Measurements from ENCODE around the gene PCDH19.
"Not testable (repeated sequence)": the region's sequence is repeated elsewhere in the genome, so short reads cannot be mapped to it uniquely, and the experiment has no call there.

Gene PCDH19, protein sequence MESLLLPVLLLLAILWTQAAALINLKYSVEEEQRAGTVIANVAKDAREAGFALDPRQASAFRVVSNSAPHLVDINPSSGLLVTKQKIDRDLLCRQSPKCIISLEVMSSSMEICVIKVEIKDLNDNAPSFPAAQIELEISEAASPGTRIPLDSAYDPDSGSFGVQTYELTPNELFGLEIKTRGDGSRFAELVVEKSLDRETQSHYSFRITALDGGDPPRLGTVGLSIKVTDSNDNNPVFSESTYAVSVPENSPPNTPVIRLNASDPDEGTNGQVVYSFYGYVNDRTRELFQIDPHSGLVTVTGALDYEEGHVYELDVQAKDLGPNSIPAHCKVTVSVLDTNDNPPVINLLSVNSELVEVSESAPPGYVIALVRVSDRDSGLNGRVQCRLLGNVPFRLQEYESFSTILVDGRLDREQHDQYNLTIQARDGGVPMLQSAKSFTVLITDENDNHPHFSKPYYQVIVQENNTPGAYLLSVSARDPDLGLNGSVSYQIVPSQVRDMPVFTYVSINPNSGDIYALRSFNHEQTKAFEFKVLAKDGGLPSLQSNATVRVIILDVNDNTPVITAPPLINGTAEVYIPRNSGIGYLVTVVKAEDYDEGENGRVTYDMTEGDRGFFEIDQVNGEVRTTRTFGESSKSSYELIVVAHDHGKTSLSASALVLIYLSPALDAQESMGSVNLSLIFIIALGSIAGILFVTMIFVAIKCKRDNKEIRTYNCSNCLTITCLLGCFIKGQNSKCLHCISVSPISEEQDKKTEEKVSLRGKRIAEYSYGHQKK (N-terminal part only)

DNA sequence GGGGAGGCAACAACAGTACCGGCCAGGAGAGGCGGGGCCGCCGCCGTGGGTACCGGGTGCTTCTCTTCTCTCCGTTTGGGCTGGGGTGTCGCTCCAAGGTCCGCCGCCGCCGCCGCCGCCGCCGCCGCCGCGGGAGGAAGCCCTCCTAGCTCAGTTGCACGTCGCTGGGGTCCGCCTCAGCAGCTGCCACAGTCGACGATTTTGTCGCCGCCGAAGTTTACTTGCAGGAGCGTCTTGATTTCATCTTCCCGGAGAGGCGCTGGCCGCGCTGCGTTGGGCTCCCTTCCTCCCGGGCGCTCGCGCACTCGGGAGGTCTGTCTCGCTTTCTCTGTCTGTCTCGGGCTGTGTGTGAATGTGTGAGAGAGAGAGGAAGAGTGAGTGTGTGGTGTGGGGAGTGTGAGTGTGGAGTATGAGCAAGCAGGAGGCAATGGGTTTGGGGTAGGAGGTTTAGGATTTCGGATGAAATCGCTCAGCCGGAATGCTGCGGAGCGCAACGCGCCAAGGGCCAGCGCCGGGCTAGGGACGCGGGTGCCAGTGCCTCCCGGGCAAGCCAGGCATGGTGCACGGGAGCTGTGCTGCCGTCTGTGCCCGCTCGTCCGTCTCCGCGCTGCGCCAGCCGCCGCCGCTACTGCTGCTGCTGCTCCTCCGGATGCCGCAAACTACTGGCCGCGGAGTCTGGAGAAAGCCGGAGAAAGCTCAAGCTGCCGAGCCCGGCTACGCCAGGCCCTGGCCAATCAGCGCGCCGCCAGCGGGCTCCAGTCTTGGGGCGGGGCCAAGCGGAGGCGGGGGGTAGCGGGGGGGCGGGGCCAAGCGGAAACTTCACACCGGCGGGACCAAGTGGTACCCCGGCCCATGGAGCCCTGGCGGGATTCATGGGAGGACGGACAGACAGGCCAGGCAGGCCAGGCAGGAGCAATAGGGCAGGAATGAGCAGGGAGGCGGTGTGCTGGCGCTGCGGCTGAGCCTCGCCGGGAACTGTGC, at the start of gene PCDH19:
TSS of gene PCDH19 (minus strand) at position 664 of the 981 bp plus-strand sequence. CDS start 1,676 bp downstream, outside the sequence.
- TF ChIP-seq FOXP2 (optimal IDR thresholded peaks at IDR 0.05; ENCODE audit: control extremely low read depth, extremely low read length, insufficient read depth), result no peak
- peak; percentile 56; the same call in 1 of the 2 replicates for TF ChIP-seq POLR2AphosphoS5 (IDR thresholded peaks at IDR 0.05; ENCODE audit: borderline replicate concordance, low read depth, low read length)
- Histone ChIP-seq H3K4me3 (peak within 1 kb of the TSS; percentile 76), H3K9ac (ENCODE audit: insufficient read length) (no peak within 1 kb of the TSS), H3K9me3 (ENCODE audit: low read depth, low read length) (no peaks in the 10 kb centered on the region), H3K36me3 (ENCODE audit: insufficient read depth, low read length) (no peaks in the 10 kb centered on the region), H3K27ac (no peak within 1 kb of the TSS)
- DNase-seq (ENCODE audit: low read depth, low spot score), result no peak

DNA sequence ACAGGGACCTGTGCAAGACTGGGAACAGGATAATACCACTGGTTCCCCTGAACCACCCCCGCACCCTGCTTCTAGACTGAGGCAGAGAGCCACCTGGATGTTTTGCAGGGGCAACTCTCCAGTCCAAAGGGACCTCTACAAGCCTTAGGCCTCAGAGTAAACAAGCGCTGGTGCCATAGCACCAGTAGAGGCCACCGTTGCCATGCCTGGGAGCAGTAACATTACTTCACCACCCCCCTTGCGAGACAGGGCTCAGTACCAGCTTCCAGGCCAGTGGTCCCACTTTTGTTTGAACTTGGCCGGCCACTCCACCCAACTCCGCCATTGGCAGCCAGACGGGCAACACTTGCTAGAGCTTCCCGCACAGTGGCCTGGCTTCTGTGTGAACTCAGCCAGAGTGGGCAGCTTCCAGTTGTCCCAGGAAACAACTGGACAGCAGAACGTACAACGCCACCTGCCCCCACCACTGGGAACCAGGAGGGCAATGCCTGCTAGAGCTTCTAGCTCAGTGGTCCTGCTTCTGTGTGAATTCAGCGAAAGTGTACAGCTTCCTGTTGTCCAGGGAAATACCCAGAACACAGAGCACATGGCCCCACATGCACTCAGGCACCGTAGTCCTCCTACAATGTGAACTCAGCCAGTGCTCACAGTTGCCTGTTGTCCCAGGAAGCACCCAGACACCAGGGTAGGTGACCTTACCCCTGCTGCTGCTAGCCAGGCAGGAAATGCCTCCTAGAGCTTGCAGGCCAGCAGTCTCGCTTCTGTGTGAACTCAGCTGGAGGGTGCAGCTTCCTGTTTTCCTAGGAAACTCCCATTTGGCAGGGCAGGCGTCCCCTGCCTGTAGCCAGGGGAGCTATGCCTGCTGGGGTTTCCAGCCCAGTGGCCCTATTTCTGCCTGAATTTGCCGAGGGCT, 39.9 kb upstream of the PCDH19 start:
- Histone ChIP-seq H3K9ac (ENCODE audit: insufficient read length) (no peak overlapping the region), H3K27ac (no peak overlapping the region), H3K9me3 (ENCODE audit: low read depth, low read length) (no peaks in the 10 kb centered on the region), H3K36me3 (ENCODE audit: insufficient read depth, low read length) (no peaks in the 10 kb centered on the region), H3K4me3 (no peak overlapping the region)
- no peak for TF ChIP-seq FOXP2 (optimal IDR thresholded peaks at IDR 0.05; ENCODE audit: control extremely low read depth, extremely low read length, insufficient read depth)
- TF ChIP-seq POLR2AphosphoS5 (IDR thresholded peaks at IDR 0.05; ENCODE audit: borderline replicate concordance, low read depth, low read length), result no peak
- no peak for TF ChIP-seq EZH2 (IDR thresholded peaks at IDR 0.05)
- DNase-seq (ENCODE audit: low read depth, low spot score), result no peak

DNA sequence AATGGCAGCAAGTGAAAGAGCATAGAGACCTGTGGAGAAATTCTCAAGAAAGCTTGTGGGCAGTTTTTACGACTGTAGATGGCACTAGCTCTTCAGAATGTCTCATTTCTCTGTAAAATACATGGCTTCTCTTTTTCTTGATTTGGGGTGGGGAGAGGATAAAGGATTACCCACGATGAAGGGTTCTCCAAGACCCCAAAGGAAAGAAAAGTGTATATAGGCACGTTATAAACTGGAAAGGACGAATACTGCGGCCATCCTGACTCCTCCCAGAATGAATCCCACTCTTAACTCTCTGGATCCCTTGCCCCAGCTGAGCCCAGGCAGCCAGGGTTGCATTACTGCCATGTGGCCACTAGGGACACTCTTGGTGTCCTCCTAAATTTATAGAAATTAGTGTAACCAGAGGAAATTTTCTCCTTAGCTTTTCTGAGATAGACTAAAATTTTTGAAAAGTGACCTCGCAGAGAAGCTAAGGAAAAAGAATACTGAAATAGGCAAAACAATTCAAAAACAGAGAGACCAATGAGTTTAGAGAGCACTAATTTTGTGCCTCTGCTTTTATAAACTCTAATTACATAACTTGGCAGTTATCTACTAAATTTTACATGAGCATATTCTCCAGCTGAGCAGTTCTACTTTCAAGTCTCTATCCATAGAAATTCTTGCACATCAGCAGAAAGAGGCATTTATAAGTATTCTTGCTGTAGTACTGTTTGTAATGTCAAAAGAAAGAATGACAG, 37.8 kb upstream of the PCDH19 start:
- Histone ChIP-seq H3K36me3 (ENCODE audit: insufficient read depth, low read length) (no peaks in the 10 kb centered on the region), H3K9ac (ENCODE audit: insufficient read length) (no peak overlapping the region), H3K4me3 (no peak overlapping the region), H3K9me3 (ENCODE audit: low read depth, low read length) (no peaks in the 10 kb centered on the region), H3K27ac (no peak overlapping the region)
- DNase-seq (ENCODE audit: low read depth, low spot score), result no peak
- no peak for TF ChIP-seq POLR2AphosphoS5 (IDR thresholded peaks at IDR 0.05; ENCODE audit: borderline replicate concordance, low read depth, low read length)
- TF ChIP-seq FOXP2 (optimal IDR thresholded peaks at IDR 0.05; ENCODE audit: control extremely low read depth, extremely low read length, insufficient read depth), result no peak
- TF ChIP-seq EZH2 (IDR thresholded peaks at IDR 0.05), result no peak

DNA sequence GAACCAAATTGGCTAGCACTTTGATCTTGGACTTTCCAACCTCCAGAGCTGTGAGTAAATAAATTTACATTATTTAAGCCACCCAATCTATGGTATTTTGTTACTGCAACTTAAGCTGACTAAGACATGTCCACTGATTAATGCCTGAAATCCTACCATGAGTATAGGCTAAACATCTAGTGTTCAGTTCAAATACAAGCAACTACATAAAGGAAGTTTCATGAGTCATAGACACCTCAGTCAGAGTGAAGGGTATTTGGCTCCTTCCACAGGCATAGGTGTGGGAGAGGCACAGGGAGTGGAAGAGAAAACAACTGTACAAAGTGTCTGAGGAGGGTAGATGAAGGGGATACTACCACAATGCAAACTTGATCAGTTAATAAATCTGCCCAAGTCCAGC, 35.5 kb upstream of the PCDH19 start:
- H3K27ac ChIP-seq, result no peak overlapping the region
- TF ChIP-seq EZH2 (IDR thresholded peaks at IDR 0.05) (no peak), FOXP2 (optimal IDR thresholded peaks at IDR 0.05; ENCODE audit: control extremely low read depth, extremely low read length, insufficient read depth) (no peak), POLR2AphosphoS5 (IDR thresholded peaks at IDR 0.05; ENCODE audit: borderline replicate concordance, low read depth, low read length) (no peak)
- no peak for DNase-seq (ENCODE audit: low read depth, low spot score)
- H3K36me3 ChIP-seq (ENCODE audit: insufficient read depth, low read length), result no peaks in the 10 kb centered on the region
- no peak overlapping the region for H3K4me3 ChIP-seq
- H3K9me3 ChIP-seq (ENCODE audit: low read depth, low read length), result no peaks in the 10 kb centered on the region
- H3K9ac ChIP-seq (ENCODE audit: insufficient read length), result no peak overlapping the region

DNA sequence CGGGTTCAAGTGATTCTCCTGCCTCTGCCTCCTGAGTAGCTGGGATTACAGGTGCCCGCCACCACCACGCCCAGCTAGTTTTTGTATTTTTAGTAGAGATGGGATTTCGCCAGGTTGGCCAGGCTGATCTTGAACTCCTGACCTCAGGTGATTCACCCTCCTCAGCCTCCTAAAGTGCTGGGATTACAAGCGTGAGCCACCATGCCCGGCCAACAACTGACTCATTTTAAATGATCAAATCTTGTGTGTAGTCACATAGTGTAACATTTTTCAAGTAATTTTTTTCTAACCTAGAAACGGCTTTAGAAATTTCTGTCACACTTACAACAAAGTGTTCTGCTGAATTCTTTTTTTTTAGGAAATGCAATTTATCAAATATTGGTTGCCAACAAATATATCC, 31.2 kb upstream of the PCDH19 start:
- not testable (repeated sequence) for DNase-seq (ENCODE audit: low read depth, low spot score); H3K9me3 ChIP-seq (ENCODE audit: low read depth, low read length); H3K27ac ChIP-seq; H3K36me3 ChIP-seq (ENCODE audit: insufficient read depth, low read length); H3K9ac ChIP-seq (ENCODE audit: insufficient read length); H3K4me3 ChIP-seq

DNA sequence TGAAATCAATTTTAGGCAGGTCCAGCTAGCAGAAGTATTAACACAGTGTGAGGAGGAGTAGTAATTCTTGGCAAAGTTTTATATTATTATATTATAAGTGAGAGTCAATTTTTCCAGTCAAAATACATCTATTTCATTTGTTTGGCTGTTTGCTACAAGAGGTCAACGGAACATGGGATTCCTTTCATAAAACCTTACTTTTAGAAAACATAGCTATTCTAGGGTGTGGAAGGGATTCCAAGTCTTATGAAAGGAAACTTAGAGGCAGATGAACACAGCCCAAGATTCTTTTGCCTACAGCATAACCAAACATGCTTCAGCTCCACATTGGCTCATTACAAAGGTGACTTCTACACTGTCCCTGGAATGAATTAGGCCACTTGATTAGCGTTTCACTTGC, 29.9 kb upstream of the PCDH19 start:
- no peak for DNase-seq (ENCODE audit: low read depth, low spot score)
- Histone ChIP-seq H3K36me3 (ENCODE audit: insufficient read depth, low read length) (no peaks in the 10 kb centered on the region), H3K9me3 (ENCODE audit: low read depth, low read length) (no peaks in the 10 kb centered on the region), H3K9ac (ENCODE audit: insufficient read length) (no peak overlapping the region), H3K4me3 (no peak overlapping the region), H3K27ac (no peak overlapping the region)
- TF ChIP-seq FOXP2 (optimal IDR thresholded peaks at IDR 0.05; ENCODE audit: control extremely low read depth, extremely low read length, insufficient read depth), result no peak
- no peak for TF ChIP-seq EZH2 (IDR thresholded peaks at IDR 0.05)
- TF ChIP-seq POLR2AphosphoS5 (IDR thresholded peaks at IDR 0.05; ENCODE audit: borderline replicate concordance, low read depth, low read length), result no peak

DNA sequence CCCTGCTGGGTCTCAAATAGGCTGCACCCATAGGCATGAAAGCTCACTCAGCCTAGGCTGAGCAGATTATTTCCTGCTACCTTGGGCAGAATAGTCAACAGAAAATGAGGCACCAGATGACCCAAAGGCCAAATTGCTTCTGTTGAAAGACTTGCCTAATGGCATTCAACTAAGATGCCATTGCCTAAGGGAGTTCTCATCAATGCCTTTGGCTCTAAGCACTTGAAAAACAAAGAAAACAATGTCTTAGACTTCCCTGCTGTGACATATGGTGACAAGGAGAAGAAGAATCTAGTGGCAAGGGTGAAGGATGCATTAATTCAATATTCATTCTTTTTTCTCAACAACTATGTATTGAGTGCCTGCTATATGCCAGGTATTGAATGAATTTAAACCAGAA, 25.7 kb upstream of the PCDH19 start:
- Histone ChIP-seq H3K27ac (no peak overlapping the region), H3K4me3 (no peak overlapping the region), H3K9me3 (ENCODE audit: low read depth, low read length) (no peaks in the 10 kb centered on the region), H3K36me3 (ENCODE audit: insufficient read depth, low read length) (no peaks in the 10 kb centered on the region), H3K9ac (ENCODE audit: insufficient read length) (no peak overlapping the region)
- TF ChIP-seq POLR2AphosphoS5 (IDR thresholded peaks at IDR 0.05; ENCODE audit: borderline replicate concordance, low read depth, low read length) (no peak), FOXP2 (optimal IDR thresholded peaks at IDR 0.05; ENCODE audit: control extremely low read depth, extremely low read length, insufficient read depth) (no peak), EZH2 (IDR thresholded peaks at IDR 0.05) (no peak)
- no peak for DNase-seq (ENCODE audit: low read depth, low spot score)

All from SK-N-MC (cell line).